ENCODE results near the gene ARHGAP24. TPM values are rescaled to one million over a fixed set of nuclear protein-coding genes. Genes with fewer than 3 reads are reported as not detected.

The ARHGAP24 gene
- total RNA-seq, 4 donors from 2014 or later: 12.1 to 60.8 (median 18.9) TPM

- H3K27me3 ChIP-seq: no peaks in the 10 kb centered on the region
- no peaks in the 10 kb centered on the region for H3K36me3 ChIP-seq
- DNase-seq: no peak
- intact Hi-C loops (cut with DNase I; ENCODE audit: low total_unique reads): no loop called here
- H3K9me3 ChIP-seq: no peaks in the 10 kb centered on the region
- no peaks in the 10 kb centered on the region for H3K4me1 ChIP-seq
- H3K27ac ChIP-seq: no peak overlapping the region
- TF ChIP-seq CTCF (IDR thresholded peaks at IDR 0.05) (no peak), POLR2A (IDR thresholded peaks at IDR 0.05) (no peak)
- H3K4me3 ChIP-seq: no peak overlapping the region
Observed at GRCh38 chr4:85577307-85577706, 102.4 kb downstream of the ARHGAP24 start.

- TF ChIP-seq CTCF (IDR thresholded peaks at IDR 0.05) (no peak), POLR2A (IDR thresholded peaks at IDR 0.05) (no peak)
- intact Hi-C loops (cut with DNase I; ENCODE audit: low total_unique reads): no loop called here
- Histone ChIP-seq H3K4me1 (no peaks in the 10 kb centered on the region), H3K4me3 (no peak overlapping the region), H3K27me3 (no peaks in the 10 kb centered on the region), H3K9me3 (no peaks in the 10 kb centered on the region), H3K36me3 (no peaks in the 10 kb centered on the region), H3K27ac (no peak overlapping the region)
- no peak for DNase-seq
Observed at GRCh38 chr4:85579942-85580341, 105.0 kb downstream of the ARHGAP24 start.

GRCh38 chr4:85580489-85580888, 105.5 kb downstream of the ARHGAP24 start:
- no peak overlapping the region for H3K4me3 ChIP-seq
- no peaks in the 10 kb centered on the region for H3K36me3 ChIP-seq
- H3K4me1 ChIP-seq: no peaks in the 10 kb centered on the region
- TF ChIP-seq POLR2A (IDR thresholded peaks at IDR 0.05) (no peak), CTCF (IDR thresholded peaks at IDR 0.05) (no peak)
- H3K27me3 ChIP-seq: no peaks in the 10 kb centered on the region
- DNase-seq: no peak
- no peaks in the 10 kb centered on the region for H3K9me3 ChIP-seq
- H3K27ac ChIP-seq: no peak overlapping the region
- intact Hi-C loops (cut with DNase I; ENCODE audit: low total_unique reads): no loop called here

GRCh38 chr4:85587952-85588351, 113.0 kb downstream of the ARHGAP24 start:
- no peaks in the 10 kb centered on the region for H3K27me3 ChIP-seq
- H3K9me3 ChIP-seq: no peaks in the 10 kb centered on the region
- no peak for TF ChIP-seq POLR2A (IDR thresholded peaks at IDR 0.05)
- TF ChIP-seq CTCF (IDR thresholded peaks at IDR 0.05): no peak
- H3K4me3 ChIP-seq: no peak overlapping the region
- no peak overlapping the region for H3K27ac ChIP-seq
- H3K4me1 ChIP-seq: no peaks in the 10 kb centered on the region
- DNase-seq: no peak
- no peaks in the 10 kb centered on the region for H3K36me3 ChIP-seq
- intact Hi-C loops (cut with DNase I; ENCODE audit: low total_unique reads): no loop called here

- Histone ChIP-seq H3K4me1 (no peaks in the 10 kb centered on the region), H3K4me3 (no peak overlapping the region), H3K36me3 (no peaks in the 10 kb centered on the region), H3K27ac (no peak overlapping the region), H3K9me3 (no peaks in the 10 kb centered on the region), H3K27me3 (no peaks in the 10 kb centered on the region)
- TF ChIP-seq POLR2A (IDR thresholded peaks at IDR 0.05) (no peak), CTCF (IDR thresholded peaks at IDR 0.05) (no peak)
- no peak for DNase-seq
- intact Hi-C loops (cut with DNase I; ENCODE audit: low total_unique reads): no loop called here
Observed at GRCh38 chr4:85591406-85592098, 116.6 kb downstream of the ARHGAP24 start.
